Chondrocyte (in vitro differentiated cells): ENCODE results near the gene TMUB2. TPM values are rescaled to one million over a fixed set of nuclear protein-coding genes. Genes with fewer than 3 reads are reported as not detected.

Experiments used
- DNase-seq: peaks from one replicate; pipeline ENCODE4 v3.0.0; 2021; ENCODE audit warnings: mixed read lengths, low spot score
- H3K27ac Mint-ChIP-seq: one replicate; pipeline ENCODE4 v1.8.0; 2021; ENCODE audit warnings: mild to moderate bottlenecking, moderate library complexity, mixed read lengths; ENCODE audit not compliant: unreplicated experiment
- H3K27me3 Mint-ChIP-seq: 2 replicates; pipeline ENCODE4 v1.8.0; 2021; ENCODE audit warnings: low read depth, mixed read lengths
- H3K36me3 Mint-ChIP-seq: 2 replicates; pipeline ENCODE4 v1.8.0; 2021; ENCODE audit warnings: low read depth, mixed read lengths
- H3K4me1 Mint-ChIP-seq: 2 replicates; pipeline ENCODE4 v1.8.0; 2021; ENCODE audit warnings: low read depth, mild to moderate bottlenecking, mixed read lengths
- H3K4me3 Mint-ChIP-seq: one replicate; pipeline ENCODE4 v1.8.0; 2021; ENCODE audit warnings: mild to moderate bottlenecking, moderate library complexity, mixed read lengths; ENCODE audit not compliant: unreplicated experiment
- H3K9me3 Mint-ChIP-seq: 2 replicates; pipeline ENCODE4 v1.8.0; 2021; ENCODE audit warnings: low read depth, mixed read lengths
- CTCF ChIP-seq: fragments of 200-600 bp; sonication (generic); IDR thresholded peaks from 2 replicates; pipeline ENCODE4 v1.5.0; 2021; ENCODE audit warnings: antibody characterized with exemption, mild to moderate bottlenecking, moderate library complexity
- total RNA-seq: library from RNA; stranded (reverse); gene quantifications from 3 replicates; pipeline ENCODE4 v1.2.1, GENCODE V29; 2021

Gene TMUB2
- total RNA-seq, 1 donor from 2014 or later: 34.8 TPM

DNA sequence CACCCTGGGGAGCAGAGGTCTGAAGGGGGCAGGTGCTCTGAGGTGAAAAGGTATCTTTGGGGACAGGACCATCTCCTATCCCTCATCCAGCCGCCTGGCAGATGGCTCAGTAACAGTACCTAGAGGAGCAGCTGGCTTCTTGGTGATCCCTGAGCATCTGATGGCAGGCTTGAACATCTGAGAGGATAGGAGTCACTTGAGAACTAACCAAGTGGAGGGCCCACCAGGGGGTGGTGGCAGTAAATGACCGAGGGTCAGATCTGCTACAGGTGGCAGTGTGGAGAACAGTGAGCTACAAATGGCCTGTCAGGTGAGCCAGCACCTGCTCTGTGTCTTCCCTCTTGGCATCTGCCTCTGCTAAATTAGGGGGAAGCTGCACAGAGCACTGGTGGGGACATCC lies 31.3 kb upstream of the TMUB2 start:
- H3K4me1 Mint-ChIP-seq: no peaks in the 10 kb centered on the region
- H3K9me3 Mint-ChIP-seq: no peaks in the 10 kb centered on the region
- TF ChIP-seq CTCF: no peak
- no peak overlapping the region for H3K27ac Mint-ChIP-seq
- DNase-seq: no peak
- H3K36me3 Mint-ChIP-seq: no peaks in the 10 kb centered on the region
- H3K27me3 Mint-ChIP-seq: no peaks in the 10 kb centered on the region
- H3K4me3 Mint-ChIP-seq: no peak overlapping the region

DNA sequence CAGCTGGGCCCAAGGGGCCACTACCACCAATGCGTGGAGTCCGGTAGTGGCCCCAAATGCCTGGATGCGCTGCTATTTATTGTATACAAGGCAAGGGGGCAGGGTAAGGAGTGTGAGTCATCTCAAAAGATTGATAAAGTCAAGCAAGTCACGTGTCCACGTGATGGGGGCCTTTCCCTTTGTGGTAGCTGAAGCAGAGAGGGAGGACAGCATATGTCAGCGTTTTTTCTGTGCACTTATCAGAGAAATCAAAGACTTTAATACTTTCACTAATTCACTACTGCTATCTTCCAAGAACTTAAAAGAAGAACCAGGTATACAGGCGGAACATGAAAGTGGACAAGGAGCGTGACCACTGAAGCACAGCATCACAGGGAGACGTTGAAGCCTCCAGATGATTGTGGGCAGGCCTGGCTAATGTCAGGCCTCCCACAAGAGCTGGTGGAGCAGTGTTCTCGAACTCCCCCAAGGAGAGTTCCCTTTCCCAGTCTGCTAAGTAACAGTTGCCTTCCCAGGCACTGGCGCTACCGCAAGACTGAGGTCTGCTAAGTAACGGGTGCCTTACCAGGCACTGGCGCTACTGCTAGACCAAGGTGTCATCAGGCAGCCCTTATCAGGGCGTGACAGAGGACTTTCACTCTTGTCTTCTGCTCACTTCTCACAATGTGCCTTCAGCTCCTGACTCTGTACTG lies 27.1 kb upstream of the TMUB2 start:
- H3K9me3 Mint-ChIP-seq: no peaks in the 10 kb centered on the region
- H3K4me3 Mint-ChIP-seq: no peak overlapping the region
- no peaks in the 10 kb centered on the region for H3K27me3 Mint-ChIP-seq
- H3K4me1 Mint-ChIP-seq: no peaks in the 10 kb centered on the region
- no peak overlapping the region for H3K27ac Mint-ChIP-seq
- TF ChIP-seq CTCF: no peak
- no peak for DNase-seq
- H3K36me3 Mint-ChIP-seq: no peaks in the 10 kb centered on the region

DNA sequence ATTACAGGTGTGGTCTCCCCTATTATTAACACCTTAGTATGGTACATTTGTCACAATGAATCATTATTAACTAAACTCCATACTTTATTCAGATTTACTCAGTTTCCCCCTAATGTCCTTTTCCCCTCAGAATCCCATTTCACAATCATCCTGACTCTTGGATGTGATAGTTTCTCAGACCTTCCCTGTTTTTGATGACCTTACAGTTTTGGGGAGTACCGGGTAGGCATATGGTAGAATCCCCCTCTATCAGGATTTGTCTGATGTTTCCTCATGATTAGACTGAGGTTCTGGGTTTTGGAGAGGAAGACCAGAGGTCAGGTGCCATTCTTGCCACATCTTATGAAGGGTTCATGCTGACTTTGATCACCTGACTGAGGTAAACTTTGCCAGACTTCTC lies 22.3 kb upstream of the TMUB2 start:
- Mint-ChIP-seq H3K4me3 (no peak overlapping the region), H3K36me3 (no peaks in the 10 kb centered on the region), H3K27ac (no peak overlapping the region), H3K27me3 (no peaks in the 10 kb centered on the region), H3K4me1 (peaks cover 8% of the 10 kb centered on the region), H3K9me3 (no peaks in the 10 kb centered on the region)
- TF ChIP-seq CTCF: no peak
- DNase-seq: no peak

DNA sequence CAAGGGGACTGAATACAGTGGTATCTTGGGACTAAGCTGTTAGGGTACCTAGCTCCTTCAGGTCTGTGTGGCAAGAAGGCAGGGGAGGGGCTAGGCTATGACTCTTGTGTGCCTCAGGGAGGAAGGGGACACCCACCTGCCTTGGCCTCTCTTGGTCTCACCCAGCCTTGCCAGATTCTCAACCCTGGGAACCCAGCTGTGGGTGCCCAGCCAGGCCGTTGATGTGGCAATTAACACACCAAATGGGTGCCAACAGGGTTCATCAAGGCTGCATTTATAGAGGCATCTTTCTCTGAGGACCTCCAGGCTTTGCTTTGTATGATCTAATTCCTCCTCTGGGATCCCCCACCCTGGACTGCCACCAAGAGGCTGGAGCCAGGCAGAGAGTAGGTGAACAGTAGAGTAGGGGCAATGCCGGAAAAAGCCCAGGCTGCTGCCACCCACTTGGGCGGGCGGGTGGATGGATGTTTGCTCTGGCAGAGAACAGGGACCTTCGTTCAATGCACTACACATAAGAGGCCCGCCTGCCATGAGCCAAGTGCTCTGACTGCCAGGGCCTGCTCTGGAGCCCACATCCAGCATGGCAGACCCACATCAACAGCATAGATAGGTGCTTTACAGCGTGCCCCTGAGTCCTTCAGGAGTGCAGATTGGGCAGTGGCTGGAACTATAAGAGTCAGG lies 19.5 kb upstream of the TMUB2 start:
- peaks cover 16% of the 10 kb centered on the region for H3K4me1 Mint-ChIP-seq

DNA sequence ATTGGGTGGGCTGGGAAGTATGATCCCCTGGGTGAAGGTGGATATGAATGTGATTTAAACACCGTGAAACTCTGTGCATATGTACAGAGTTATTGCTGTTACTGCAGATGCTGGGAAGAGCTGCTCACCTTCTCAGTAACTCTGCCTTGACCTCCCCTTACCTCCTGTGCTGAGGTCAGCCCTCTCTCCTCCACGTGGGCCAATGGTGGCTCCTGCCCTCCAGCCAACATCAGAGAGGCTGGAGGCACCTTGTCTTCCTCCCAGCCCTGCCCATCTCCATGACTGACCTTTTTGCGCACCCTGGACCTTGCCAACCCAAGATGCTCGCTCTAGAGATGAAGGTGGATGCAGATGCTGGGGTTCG lies 16.7 kb upstream of the TMUB2 start:
- Mint-ChIP-seq H3K36me3 (no peaks in the 10 kb centered on the region), H3K27me3 (no peaks in the 10 kb centered on the region), H3K4me1 (peaks cover 16% of the 10 kb centered on the region), H3K4me3 (no peak overlapping the region), H3K27ac (no peak overlapping the region), H3K9me3 (no peaks in the 10 kb centered on the region)
- no peak for TF ChIP-seq CTCF
- DNase-seq: no peak

More for the DNA sequence above, 19.5 kb upstream of the TMUB2 start:
- no peak for DNase-seq
- Mint-ChIP-seq H3K9me3 (no peaks in the 10 kb centered on the region), H3K36me3 (no peaks in the 10 kb centered on the region), H3K27ac (no peak overlapping the region), H3K4me3 (no peak overlapping the region), H3K27me3 (no peaks in the 10 kb centered on the region)
- no peak for TF ChIP-seq CTCF
